Sigmoid colon (tissue), 4 donors: ENCODE measurements around the gene KYAT1.

Source experiments
- EP300 ChIP-seq, 4 donors: sonication (generic); formaldehyde crosslinking; IDR thresholded peaks; one replicate each; pipeline ENCODE4 v1.6.1; 2017; ENCODE audit warnings: antibody characterized with exemption in 4 of 4
- POLR2A ChIP-seq, 2 donors: fragments of 450-650 bp; IDR thresholded peaks; one replicate each; pipeline ENCODE4 v1.6.1; 2016; ENCODE audit warnings: antibody characterized with exemption in 2 of 2, mild to moderate bottlenecking in 2 of 2, moderate library complexity in 2 of 2
- POLR2AphosphoS5 ChIP-seq, 4 donors: sonication (generic); formaldehyde crosslinking; IDR thresholded peaks; one replicate each; pipeline ENCODE4 v1.6.1; 2017; ENCODE audit warnings: antibody characterized with exemption in 4 of 4
- TF ChIP-seq, protein P1 (sequence below), 4 experiments: fragments of 450-650 bp in 3 of 4; fragments of 200-600 bp in 1 of 4; IDR thresholded peaks; one replicate each; pipeline ENCODE4 v1.5.1; 2016 to 2019; ENCODE audit warnings: antibody characterized with exemption in 4 of 4, mild to moderate bottlenecking in 3 of 4, moderate library complexity in 2 of 4

DNA sequence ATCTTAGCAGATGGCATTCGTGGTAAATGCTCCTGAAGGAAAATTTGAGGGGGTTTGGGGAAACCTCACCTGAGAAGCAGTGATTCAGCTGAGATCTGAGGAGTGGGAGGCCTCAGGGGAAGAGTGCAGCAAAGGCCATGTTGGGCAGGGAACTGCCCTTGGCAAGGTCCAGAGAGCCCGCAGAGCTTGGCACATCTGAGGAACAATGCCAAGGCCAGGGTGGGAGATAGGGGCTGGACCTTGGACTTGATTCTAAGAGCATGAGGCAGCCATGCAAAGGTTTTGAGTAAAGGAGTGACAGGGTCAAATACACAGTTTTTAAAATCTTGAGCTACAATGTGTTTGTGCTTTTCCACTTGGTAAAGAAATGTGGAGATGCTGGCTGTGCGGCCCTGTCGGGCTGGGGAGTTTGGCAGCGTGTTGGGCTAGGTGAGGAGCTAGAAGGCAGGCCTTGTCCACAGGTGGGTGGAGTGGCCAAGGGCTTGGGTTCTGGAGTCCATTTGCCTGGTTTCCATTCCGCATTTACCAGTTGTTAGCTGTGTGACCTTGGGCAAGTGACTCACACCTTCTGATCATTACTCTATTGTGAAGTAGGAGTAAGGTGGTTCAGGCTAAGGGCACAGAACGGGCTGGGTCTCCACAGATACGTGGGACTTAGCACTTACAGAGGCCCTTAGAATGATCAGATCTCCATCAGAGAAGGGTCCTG is 88.6 kb downstream of the KYAT1 start:
- TF ChIP-seq, protein P1, sequence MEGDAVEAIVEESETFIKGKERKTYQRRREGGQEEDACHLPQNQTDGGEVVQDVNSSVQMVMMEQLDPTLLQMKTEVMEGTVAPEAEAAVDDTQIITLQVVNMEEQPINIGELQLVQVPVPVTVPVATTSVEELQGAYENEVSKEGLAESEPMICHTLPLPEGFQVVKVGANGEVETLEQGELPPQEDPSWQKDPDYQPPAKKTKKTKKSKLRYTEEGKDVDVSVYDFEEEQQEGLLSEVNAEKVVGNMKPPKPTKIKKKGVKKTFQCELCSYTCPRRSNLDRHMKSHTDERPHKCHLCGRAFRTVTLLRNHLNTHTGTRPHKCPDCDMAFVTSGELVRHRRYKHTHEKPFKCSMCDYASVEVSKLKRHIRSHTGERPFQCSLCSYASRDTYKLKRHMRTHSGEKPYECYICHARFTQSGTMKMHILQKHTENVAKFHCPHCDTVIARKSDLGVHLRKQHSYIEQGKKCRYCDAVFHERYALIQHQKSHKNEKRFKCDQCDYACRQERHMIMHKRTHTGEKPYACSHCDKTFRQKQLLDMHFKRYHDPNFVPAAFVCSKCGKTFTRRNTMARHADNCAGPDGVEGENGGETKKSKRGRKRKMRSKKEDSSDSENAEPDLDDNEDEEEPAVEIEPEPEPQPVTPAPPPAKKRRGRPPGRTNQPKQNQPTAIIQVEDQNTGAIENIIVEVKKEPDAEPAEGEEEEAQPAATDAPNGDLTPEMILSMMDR (IDR thresholded peaks at IDR 0.05): no peak
- no peak for TF ChIP-seq POLR2AphosphoS5 (IDR thresholded peaks at IDR 0.05)
- TF ChIP-seq POLR2A (IDR thresholded peaks at IDR 0.05): no peak
- no peak for TF ChIP-seq EP300 (IDR thresholded peaks at IDR 0.05)
